Cardiac muscle cell (in vitro differentiated cells and primary cell): ENCODE data around the gene RTL10. TPM values are rescaled to one million over a fixed set of nuclear protein-coding genes. Genes with fewer than 3 reads are reported as not detected.

ENCODE experiments used
- DNase-seq, 2 donors: peaks; one replicate each; pipeline versions ENCODE4 v3.0.0 to v3.0.0-alpha.2; 2010 to 2017; ENCODE audit warnings: low read depth in 1 of 2, low spot score in 1 of 2
- H3K27ac ChIP-seq: fragments of 200-600 bp; sonication (generic); 2 replicates; pipeline ENCODE4 v1.5.1; 2016
- H3K27me3 ChIP-seq: fragments of 200-600 bp; sonication (generic); 2 replicates; pipeline ENCODE4 v1.6.0; 2016; ENCODE audit warnings: control low read depth
- H3K36me3 ChIP-seq: fragments of 200-600 bp; sonication (generic); 2 replicates; pipeline ENCODE4 v1.5.1; 2016; ENCODE audit warnings: control low read depth
- H3K4me1 ChIP-seq: fragments of 200-600 bp; sonication (generic); 2 replicates; pipeline ENCODE4 v1.8.1; 2017; ENCODE audit warnings: low read depth, mild to moderate bottlenecking, mixed run types
- H3K4me3 ChIP-seq: fragments of 200-600 bp; sonication (generic); 2 replicates; pipeline ENCODE4 v1.5.1; 2016; ENCODE audit warnings: mild to moderate bottlenecking
- H3K9me3 ChIP-seq: fragments of 200-600 bp; sonication (generic); 2 replicates; pipeline ENCODE4 v1.5.1; 2017; ENCODE audit warnings: low read depth, mild to moderate bottlenecking, control low read depth
- CTCF ChIP-seq: IDR thresholded peaks from 2 replicates; pipeline ENCODE4 v1.5.1; 2012; ENCODE audit warnings: low read depth, mild to moderate bottlenecking, low read length
- polyA plus RNA-seq: library from polyadenylated mRNA; unstranded; fragments of >200 nt; fragmentation: Nextera tagmentation; extraction: Ambion mirVana; gene quantifications from 2 replicates; pipeline ENCODE4 v1.2.1, GENCODE V29; 2016
- total RNA-seq: library from RNA; depleted of rRNA; stranded (reverse); fragments of >200 nt; gene quantifications from 2 replicates; pipeline ENCODE4 v1.2.3, GENCODE V29; 2016

The RTL10 gene
- total and polyA plus RNA-seq, 2 experiments from 2014 or later, result 11.9 to 20.9 TPM

DNA sequence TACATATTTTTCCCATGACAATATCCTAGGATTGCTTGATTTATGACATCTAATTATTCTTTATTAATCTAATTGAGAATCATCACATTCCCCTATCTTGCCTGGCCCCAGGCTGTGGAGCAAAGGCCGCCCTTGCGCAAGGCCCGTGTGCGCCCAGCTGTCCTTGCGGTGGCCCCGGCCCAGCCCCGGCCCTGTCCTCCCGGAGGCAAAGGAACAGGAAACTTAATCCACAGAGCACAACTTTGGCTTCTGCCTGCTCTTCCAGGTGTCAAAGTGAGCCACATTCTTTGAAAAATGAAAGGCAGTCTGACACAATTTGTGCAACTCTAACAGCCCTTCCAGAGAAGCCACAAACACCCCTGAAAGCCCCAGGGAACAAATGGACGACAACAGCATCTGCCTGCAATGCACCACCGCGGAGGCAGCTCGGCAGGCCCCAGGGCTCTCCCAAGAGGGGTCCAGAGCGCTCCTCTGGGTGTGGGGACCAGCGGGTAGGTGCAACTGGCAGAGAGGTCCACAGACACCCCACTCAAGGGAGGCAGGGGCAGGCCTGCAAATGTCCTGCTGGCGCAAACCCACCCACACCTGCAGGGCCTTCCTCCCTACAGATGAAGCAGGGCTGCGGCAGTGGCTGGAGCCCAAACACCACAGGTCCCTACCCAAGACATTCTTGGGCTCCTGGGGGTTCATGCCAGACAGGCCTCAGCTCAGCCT, 30.3 kb downstream of the RTL10 start:
- H3K27me3 ChIP-seq, result no peaks in the 10 kb centered on the region
- no peaks in the 10 kb centered on the region for H3K4me1 ChIP-seq
- no peak overlapping the region for H3K4me3 ChIP-seq
- H3K27ac ChIP-seq, result no peak overlapping the region
- H3K36me3 ChIP-seq, result no peaks in the 10 kb centered on the region
- no peak for DNase-seq
- H3K9me3 ChIP-seq, result no peaks in the 10 kb centered on the region
- TF ChIP-seq CTCF, result no peak

GRCh38 chr22:19823902-19824211, 30.8 kb downstream of the RTL10 start:
- no peak for TF ChIP-seq CTCF
- DNase-seq, result no peak
- Histone ChIP-seq H3K36me3 (no peaks in the 10 kb centered on the region), H3K27ac (no peak overlapping the region), H3K27me3 (no peaks in the 10 kb centered on the region), H3K4me1 (no peaks in the 10 kb centered on the region), H3K9me3 (no peaks in the 10 kb centered on the region), H3K4me3 (no peak overlapping the region)

DNA sequence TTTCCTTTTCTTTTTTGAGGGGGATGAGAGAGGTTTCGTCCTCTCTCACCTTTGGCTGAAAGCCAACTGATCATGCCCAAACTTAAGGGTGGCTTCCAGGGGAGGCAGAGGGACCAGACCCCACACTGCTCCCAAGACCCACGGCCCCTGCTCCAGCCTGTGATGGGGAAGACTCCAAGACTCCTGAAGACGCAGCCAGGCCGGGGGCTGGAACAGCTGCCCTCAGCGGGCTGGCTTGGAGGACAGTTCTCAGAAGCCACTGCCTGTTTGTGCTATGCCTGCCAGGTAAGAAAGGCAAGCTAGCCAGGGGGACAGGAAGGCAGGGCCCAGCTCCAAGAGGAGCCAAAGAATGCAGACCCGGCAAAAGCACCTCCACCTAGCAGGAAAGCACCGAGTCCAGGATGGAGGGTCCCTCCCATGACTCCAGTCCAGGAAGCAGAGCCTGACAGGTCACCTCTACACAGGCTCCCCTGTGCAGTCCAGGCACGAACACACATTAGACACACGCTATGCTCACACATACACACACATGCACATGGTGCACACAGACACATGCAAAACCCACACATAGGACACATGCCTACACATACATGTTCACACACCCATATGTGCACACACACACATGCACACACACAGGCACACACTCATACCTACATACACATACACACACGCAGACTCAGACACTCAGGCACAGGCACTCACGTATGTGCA, 31.3 kb downstream of the RTL10 start:
- Histone ChIP-seq H3K27ac (no peak overlapping the region), H3K4me3 (no peak overlapping the region), H3K4me1 (no peaks in the 10 kb centered on the region), H3K36me3 (no peaks in the 10 kb centered on the region), H3K27me3 (no peaks in the 10 kb centered on the region), H3K9me3 (no peaks in the 10 kb centered on the region)
- DNase-seq, result no peak
- TF ChIP-seq CTCF, result no peak

DNA sequence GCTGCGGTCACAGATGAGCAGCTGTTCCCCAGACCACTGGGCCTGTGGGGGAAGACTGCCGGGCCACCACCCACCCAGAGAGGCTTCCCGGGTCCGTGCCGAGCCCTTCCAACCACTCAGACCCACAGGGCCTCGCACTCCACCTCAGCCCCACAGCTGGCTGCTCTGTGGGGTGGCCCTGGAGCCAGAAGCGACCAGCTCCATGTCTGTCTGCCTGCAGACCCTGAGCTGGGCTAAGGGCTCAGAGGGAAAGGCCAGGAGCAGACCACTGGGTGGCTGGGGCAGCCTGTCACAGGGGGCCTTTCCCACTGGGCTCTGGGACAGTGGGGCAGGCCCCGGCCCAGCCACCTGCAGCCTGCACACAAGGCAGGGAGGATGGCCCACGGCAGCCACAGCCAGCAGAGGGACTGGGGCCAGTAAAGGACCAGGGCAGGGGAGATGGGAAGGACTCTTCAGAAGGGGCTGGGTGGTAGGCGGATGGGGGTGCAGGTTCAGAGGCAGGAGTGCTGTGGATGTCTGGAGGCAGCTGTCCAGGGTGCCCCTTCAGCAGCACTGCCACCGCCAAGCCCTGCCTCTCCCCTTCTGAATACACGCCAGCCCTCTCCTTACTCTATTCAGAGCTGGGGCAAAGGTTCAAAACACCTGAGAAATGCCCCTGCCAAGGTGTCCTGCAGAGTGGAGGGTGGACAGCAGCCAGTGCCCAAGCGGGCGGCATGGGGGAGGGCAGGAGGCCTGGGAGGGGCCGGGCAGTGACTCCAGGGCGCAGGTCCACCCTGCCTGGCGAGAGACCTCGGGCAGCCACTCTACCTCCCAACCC, 32.2 kb downstream of the RTL10 start:
- peak in 1 of 2 donors; percentile 14 for DNase-seq
- Histone ChIP-seq H3K36me3 (no peaks in the 10 kb centered on the region), H3K27ac (no peak overlapping the region), H3K9me3 (no peaks in the 10 kb centered on the region), H3K27me3 (no peaks in the 10 kb centered on the region), H3K4me3 (no peak overlapping the region), H3K4me1 (no peaks in the 10 kb centered on the region)
- no peak for TF ChIP-seq CTCF

GRCh38 chr22:19821523-19822300, 33.0 kb downstream of the RTL10 start:
- no peaks in the 10 kb centered on the region for H3K4me1 ChIP-seq
- no peak overlapping the region for H3K4me3 ChIP-seq
- no peak overlapping the region for H3K27ac ChIP-seq
- no peaks in the 10 kb centered on the region for H3K9me3 ChIP-seq
- DNase-seq, result no peak
- no peaks in the 10 kb centered on the region for H3K27me3 ChIP-seq
- TF ChIP-seq CTCF, result no peak
- H3K36me3 ChIP-seq, result no peaks in the 10 kb centered on the region
